Activated CD4-positive, alpha-beta T cell treated with anti-CD3 and anti-CD28 coated beads, Interleukin-2, amount 50 U/mL, for 24 hours (primary cell): Measurements from ENCODE around the gene ERP44.

Experiments
- DNase-seq, 2 donors: peaks; one replicate each; pipeline ENCODE4 v3.0.0-alpha.2; 2020; ENCODE audit warnings: low read depth in 1 of 2, low spot score in 1 of 2

Gene ERP44

DNA sequence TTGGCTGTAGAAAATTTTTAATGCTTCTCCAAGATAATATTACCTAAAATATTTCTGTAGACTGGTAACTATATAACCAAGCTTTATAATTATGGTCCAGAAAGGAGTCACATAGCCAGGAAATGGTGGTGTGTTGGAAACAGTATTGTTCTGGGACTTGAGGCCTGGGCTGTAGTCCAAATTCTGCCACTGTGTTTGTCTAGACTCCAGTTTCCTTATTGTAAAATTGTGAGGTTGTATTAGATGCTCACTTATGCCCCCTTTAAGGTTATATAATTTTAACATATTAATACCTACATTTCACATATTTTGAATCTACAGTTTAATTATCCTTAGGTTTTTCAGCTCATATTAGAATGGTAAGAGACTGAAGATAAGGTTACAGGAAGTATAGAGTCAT, 149.9 kb downstream of the ERP44 start:
- DNase-seq: no peak

DNA sequence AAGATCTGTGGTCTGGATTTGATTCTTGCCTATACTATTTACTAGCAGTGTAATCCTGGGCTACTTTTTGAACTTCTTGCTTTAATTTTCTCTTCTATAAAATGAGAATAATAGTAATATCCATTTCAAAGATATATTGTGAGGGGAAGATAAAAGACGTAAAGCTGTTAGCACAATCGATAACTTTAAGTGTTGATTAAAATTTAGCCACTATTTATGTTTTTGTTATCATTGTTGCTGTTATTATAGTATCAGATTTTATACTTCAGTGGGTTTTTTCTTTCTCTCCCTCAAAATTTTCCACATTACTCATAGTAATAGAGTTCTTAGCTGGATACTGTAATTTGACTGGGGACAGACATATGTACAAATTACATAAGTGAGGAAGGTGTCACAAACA, 150.3 kb downstream of the ERP44 start:
- DNase-seq: no peak

DNA sequence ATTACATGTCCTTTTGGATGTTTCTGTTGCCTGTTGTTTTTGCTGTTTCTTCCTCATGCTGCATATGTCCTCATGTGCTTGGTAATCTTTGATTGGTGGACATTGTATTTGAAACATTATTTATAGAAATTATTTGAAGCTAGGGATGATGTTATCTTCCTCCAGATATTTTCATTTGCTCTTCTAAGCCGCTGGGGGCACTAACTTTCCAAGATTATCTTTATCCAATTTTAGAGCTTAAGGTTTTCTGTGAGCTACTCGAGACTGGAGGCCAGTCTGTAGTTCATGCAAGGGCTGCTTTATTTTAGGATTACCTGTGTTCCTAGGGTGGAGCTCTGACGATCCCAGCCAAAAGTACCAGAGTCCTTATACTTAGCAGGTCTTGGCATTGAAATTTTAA, 151.4 kb downstream of the ERP44 start:
- no peak for DNase-seq

- DNase-seq: no peak
Observed at GRCh38 chr9:99936947-99937587, 161.7 kb downstream of the ERP44 start.

- DNase-seq: no peak
Observed at GRCh38 chr9:99931155-99931840, 167.5 kb downstream of the ERP44 start.

GRCh38 chr9:99929652-99930051, 169.1 kb downstream of the ERP44 start:
- DNase-seq: no peak
